H7 (cell line): ENCODE data around the gene TCERG1L. TPM values are rescaled to one million over a fixed set of nuclear protein-coding genes. Genes with fewer than 3 reads are reported as not detected.
A peak's percentile ranks its signal among the peaks of the same experiment; 100 is the strongest.

Experiments used
- DNase-seq: peaks from one replicate; pipeline ENCODE4 v3.0.0; 2012
- H3K27me3 ChIP-seq: 2 replicates; pipeline ENCODE4 v1.6.0; 2011; ENCODE audit warnings: mild to moderate bottlenecking, low read length; ENCODE audit not compliant: control insufficient read depth, insufficient read depth
- H3K36me3 ChIP-seq: replicated peaks from 2 replicates; pipeline ENCODE4 v1.5.1; 2011; ENCODE audit warnings: low read length; ENCODE audit not compliant: control insufficient read depth, insufficient read depth
- H3K4me3 ChIP-seq: 2 replicates; pipeline ENCODE4 v1.5.1; 2011; ENCODE audit warnings: low read depth, mild to moderate bottlenecking, control low read depth, low read length, moderate library complexity; ENCODE audit not compliant: insufficient read depth
- total RNA-seq: library from RNA; depleted of rRNA; stranded (reverse); fragments of >200 nt; shearing (Covaris generic); gene quantifications from 2 replicates; pipeline ENCODE4 v1.2.3, GENCODE V29; 2014

TCERG1L gene
- total RNA-seq, 1 experiment from 2014 or later, result 5.4 TPM

DNA sequence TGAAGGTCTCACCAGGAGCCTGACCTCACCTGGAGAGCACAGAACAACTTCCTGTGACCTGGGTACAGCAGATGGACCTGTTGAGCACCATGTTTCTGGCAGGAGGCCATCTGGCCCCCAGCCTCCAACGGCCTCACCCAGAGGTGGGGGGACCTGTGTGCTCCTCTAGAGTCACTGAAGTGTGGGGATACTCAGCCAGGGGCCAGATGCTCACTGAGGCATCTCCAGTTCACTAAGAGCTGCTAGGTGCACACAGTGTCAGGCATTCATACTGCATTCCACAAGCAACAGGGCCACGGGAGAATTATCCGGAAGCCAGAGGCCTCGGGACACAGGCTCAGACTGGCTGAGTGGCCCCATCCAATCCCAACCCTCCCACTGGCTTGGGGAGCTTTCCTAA is 161.4 kb downstream of the TCERG1L start:
- Histone ChIP-seq H3K4me3 (no peak overlapping the region), H3K27me3 (no peaks in the 10 kb centered on the region), H3K36me3 (no peaks in the 10 kb centered on the region)
- DNase-seq, result no peak

DNA sequence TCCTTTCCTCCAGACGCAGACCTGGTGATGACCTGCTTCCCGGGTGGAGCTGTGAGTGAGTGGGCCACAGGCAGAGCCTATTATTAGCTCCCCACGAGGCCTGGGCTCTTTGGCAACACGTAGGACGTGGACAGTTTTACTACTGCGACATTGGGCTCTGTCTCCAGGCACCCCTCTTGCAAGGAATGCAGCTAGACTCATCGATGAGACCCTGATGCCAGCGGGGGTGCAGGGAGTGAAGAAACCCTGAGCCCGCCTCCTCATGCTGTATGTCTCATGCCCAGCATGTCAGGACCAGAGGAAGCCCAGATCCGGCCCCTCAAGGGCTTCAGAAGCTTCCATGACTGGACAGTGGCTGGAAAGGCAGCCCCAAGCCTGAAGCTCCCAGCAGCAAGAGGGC is 161.9 kb downstream of the TCERG1L start:
- no peaks in the 10 kb centered on the region for H3K27me3 ChIP-seq
- no peak for DNase-seq
- no peaks in the 10 kb centered on the region for H3K36me3 ChIP-seq
- no peak overlapping the region for H3K4me3 ChIP-seq

DNA sequence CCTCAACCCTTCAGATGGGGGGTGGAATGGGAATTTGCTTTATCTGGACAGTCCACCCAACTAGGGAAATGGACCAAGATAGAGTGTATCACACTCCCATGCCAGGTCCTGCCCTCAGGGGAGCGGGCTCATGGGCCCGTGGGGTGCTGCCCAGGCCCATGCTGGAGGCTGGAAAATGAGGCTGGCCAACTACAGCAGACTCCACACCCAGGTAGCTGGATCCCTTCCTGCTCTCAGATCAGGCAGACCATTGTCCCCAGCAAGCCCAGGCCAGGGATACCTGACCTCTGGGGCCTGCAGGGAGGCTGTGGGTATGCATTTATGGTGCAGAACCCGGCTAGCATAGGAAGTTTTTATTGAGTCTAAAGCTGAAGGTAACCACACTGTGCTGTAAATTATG is 162.4 kb downstream of the TCERG1L start:
- Histone ChIP-seq H3K4me3 (no peak overlapping the region), H3K27me3 (no peaks in the 10 kb centered on the region), H3K36me3 (no peaks in the 10 kb centered on the region)
- DNase-seq, result no peak

DNA sequence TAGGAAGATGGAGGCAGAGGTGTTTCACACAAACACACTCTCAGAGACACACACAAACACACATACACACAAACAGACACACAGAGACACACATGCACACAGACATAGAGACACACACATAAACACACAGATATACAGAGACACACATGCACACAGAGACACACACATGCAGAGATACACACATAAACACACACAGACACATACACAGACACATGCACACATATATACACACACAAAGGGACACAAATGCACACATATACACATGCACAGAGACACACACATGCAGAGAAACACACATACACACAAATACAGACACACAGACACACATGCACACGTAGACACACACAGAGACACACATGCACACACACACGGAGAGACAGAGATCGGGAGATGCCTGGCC is 163.3 kb downstream of the TCERG1L start:
- no peaks in the 10 kb centered on the region for H3K27me3 ChIP-seq
- H3K36me3 ChIP-seq, result no peaks in the 10 kb centered on the region
- no peak for DNase-seq
- H3K4me3 ChIP-seq, result no peak overlapping the region

DNA sequence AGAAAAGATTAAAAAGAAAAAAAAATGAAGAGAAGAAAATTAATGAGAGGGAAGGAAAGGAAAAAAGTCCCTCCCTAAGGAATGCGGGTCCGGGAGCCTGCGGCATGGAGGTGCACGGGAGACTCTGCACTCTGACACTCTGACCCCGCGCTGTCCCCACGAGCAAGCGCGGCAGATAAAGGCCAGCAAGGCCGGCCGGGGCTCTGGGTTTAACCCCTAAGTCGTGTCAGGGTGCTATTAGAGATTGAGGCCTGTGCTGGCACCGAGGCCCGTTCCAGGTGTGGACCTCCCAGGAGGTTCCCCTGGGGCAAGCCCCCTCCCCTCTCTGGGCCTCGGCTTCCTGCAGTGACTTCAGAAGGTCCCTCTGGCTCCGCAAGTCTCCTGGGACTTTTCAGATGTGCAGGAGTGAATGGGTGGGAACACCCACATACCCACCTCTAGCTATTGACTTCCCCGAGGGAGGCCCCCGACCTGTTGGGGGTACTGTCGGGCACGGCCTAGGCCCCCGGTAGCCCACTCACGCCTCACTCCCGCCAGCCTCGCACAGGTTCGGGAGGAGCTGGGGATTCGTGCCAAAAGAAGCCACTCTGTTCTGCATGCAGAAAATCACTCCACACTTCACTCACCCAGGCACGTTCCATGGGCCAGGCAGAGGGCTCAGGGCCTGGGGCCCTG is 164.1 kb downstream of the TCERG1L start:
- no peak for DNase-seq
- Histone ChIP-seq H3K4me3 (no peak overlapping the region), H3K36me3 (no peaks in the 10 kb centered on the region), H3K27me3 (no peaks in the 10 kb centered on the region)

DNA sequence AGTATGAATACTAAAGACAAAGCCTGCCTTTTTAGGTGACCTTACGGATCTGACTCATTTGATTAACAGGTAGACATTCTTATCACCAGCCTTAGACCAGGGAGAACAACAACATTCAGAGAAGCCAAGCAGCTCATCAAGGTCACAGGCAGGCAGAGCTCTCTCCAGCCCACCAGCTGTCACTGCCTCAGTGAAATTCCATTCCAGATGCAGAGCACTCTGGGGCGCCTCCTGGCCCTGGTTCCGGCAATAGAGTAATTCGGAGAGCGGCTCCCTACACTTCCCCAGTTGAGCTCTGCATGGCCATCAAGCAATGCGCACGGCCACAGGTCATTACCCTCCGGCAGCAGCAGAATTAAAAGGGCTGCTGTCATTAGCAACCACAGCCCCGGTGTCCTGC is 164.7 kb downstream of the TCERG1L start:
- DNase-seq, result no peak
- Histone ChIP-seq H3K36me3 (no peaks in the 10 kb centered on the region), H3K4me3 (no peak overlapping the region), H3K27me3 (no peaks in the 10 kb centered on the region)

DNA sequence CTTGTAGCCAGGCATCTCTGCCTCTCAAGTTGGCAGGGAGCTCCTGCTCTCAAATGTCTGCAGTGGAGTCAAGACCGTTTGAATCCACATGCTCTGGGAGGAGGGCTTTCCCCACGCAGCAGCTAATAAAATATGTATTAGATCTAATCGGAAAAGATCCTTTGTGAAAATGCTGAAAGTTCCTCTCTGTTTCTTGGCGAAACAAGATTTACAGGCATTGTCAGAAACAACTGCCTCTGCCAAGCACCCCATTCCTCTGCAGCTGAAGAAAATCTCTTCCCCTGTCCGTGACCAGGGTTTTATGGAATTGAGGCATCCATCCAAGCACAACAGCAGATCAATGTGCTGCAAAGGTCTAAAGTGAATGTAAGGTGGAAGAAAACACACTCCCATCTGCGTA is 165.8 kb downstream of the TCERG1L start:
- no peaks in the 10 kb centered on the region for H3K27me3 ChIP-seq
- H3K36me3 ChIP-seq, result no peaks in the 10 kb centered on the region
- no peak overlapping the region for H3K4me3 ChIP-seq
- DNase-seq, result no peak

DNA sequence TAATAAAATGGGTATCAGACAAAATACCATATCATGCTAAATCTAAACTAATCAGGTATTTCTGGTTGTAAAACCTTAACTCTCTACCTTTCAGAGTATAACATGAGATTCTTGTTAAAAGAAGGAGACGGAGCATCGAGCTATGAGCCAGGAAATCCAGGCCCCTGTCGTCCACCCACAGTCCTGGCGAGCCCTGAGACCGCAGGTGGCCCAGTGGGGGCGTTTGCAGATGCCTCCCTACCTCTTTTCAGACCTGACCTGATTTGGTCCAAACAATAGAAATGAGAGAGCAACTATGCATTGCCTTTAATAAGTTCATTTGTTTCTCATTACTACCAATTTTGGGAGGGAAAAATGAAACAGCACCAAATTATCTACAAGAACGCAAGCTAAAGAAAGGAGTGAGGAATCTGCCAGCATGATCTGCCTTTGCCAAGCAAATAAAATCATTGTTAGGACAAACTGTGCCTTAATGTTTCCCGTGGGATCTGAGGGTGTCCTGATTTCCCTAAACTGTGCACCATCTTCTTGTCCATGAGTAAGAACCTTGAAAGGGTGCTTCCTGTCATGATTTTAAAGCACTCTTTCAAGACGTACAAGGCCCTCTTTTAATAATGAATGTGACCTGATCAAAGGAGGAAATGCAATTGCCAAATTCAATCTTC is 166.7 kb downstream of the TCERG1L start:
- DNase-seq, result peak; percentile 76
- Histone ChIP-seq H3K4me3 (no peak overlapping the region), H3K36me3 (no peaks in the 10 kb centered on the region), H3K27me3 (no peaks in the 10 kb centered on the region)

DNA sequence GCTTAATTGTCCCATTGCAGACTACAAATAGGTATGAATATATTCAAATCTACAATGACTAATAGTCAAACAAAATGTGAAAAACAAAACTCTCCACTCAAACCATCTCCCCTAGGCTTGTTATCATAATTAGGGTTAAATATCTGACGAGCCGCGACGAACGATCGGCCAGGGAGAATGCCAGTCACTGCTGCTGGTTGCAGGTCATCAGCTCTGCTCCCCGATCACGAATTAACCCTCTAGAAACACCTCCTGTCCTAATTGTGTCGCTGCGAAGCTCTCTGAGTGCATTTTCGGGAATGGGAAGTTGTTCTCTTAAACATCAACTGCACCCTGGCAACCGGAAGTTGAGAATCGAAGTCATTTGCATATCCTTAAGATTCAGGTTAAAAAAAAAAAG is 167.3 kb downstream of the TCERG1L start:
- Histone ChIP-seq H3K4me3 (no peak overlapping the region), H3K27me3 (no peaks in the 10 kb centered on the region), H3K36me3 (no peaks in the 10 kb centered on the region)
- DNase-seq, result no peak

DNA sequence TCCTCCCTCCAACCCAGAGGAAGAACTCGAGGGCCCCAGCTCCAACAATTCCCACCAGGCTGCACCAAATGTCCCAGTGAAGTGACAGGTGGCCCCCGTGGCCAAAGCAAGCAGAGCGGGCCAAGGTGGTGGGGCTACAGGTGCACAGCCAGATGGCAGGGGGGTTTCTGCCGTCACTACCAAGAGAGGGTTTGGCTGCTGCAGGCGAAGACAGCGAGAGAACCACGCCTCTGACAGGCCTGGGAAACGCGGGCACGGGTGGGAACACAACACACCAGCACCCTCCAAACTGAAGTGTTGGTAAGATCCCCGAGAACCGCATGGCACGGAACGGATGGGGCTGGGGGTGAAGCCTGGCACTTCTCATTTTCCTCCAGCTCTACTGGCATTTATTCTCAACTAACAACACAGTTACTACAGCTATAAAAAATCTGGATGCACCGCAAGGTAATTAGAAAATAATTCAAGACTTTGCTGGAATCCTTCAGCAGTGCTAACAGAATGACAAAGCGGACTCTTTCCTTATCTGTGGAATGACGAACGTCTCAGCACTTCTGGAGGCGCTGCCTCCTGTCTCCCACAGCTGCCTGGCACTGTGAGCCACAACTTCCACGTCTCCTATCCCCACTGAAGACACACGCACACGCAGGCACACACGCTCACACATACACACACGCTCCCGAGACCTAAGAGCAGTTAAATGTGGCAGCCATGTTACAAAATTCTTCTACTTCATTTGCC is 167.9 kb downstream of the TCERG1L start:
- no peak for DNase-seq

DNA sequence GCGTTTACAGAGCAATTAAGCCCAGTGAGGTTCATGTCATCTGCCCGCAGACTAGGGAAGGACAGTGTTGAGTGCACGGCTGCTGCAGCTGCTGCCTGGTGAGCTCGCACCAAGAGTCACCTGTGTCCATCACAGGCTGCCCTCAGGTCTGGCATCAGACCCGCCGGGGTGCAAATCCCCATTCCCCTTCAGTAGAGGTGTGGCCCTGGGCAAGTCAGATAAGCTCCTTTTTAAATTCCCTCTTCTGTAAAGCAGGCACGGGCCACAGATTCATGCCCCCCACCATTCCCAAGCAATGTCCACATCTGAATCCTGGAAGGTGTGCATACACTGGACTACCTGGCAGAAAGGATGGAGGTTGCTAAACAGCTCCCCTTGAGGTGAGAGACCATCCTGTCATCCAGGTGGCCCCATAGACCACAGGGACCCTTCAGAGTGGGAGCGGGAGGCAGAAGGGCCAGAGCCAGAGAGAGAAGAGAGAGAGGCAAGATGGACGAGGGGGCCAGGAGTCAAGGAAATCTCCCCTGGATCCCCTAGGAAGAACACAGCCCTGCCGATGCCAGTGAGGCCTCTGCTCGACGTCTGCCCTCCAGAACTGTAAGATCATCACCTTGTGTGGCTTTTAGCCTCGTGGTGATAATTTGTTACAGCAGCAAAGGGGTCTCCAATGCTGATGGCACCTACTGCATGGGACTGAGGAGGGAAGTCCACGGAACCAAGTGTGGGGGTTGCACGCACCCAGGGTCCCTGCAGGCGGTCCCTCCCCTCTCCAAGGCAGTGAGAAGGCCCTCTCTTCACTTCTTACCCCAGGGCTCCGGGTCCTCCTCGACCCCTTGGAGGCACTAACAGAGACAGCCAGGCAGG is 168.8 kb downstream of the TCERG1L start:
- no peaks in the 10 kb centered on the region for H3K36me3 ChIP-seq
- H3K27me3 ChIP-seq, result no peaks in the 10 kb centered on the region
- H3K4me3 ChIP-seq, result no peak overlapping the region
- DNase-seq, result peak; percentile 82

More for the DNA sequence above, 167.9 kb downstream of the TCERG1L start:
- H3K4me3 ChIP-seq, result no peak overlapping the region
- H3K36me3 ChIP-seq, result no peaks in the 10 kb centered on the region
- H3K27me3 ChIP-seq, result no peaks in the 10 kb centered on the region

DNA sequence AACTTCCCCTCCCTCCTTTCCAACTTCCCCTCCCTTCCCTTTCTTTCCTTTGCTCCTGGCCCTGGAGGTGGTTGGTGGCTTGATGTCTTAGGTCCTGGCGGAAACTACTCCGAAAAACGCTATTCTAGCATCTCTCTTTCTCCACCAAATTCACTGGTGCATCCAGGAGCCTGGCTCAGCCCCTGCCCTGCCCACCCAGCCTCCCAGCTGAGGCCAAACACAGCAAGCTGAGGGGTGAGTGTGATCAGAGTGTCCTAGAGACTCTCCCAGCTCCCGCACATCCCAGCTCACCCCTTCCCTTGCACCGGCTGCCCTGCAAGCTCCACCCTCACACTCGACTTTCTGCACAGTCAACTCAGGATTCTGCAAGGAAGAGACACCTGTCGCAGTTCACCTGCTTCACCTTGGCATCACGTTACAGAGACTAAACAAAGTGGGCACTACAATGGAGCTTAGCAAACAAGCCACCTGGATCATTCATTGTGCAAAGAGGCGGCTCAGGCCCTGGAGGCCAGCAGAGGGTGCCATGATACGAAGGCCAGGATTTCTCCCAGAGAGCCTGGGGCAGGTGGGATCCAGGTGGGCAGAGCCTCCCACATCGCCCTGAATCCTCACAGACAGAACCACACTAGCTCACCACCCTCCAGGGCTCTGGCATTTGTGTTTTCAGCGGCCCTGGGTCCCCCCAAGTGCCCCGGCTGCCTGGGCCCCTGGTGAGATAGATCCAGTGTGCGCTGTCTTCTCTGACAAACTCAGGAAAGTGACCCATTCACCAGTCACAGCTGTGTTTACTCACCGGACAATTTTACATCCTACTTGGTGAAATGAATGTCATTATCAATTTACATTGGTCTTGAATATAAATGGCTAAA is 169.6 kb downstream of the TCERG1L start:
- H3K4me3 ChIP-seq, result no peak overlapping the region
- no peaks in the 10 kb centered on the region for H3K36me3 ChIP-seq
- no peaks in the 10 kb centered on the region for H3K27me3 ChIP-seq
- peak; percentile 78 for DNase-seq

DNA sequence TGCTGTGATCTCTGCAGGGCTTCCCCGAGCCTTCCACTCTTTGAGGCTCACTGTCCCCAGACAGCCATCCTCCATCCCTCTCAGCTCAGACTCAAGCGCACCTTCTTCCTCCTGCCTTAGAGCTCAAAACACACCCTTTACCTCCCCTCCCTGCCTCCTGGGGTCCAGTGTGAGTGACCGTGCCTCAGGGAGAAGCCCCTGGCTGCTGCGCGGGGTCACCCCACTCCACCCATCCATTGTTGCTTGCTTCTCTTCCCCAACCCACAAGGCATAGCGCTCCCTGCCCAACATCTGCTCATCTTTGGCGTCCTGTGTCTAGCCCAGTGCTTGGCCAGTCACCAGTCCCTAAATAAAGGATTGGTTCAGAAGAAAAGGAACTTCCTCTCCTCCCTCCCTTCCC is 170.3 kb downstream of the TCERG1L start:
- no peaks in the 10 kb centered on the region for H3K27me3 ChIP-seq
- no peaks in the 10 kb centered on the region for H3K36me3 ChIP-seq
- DNase-seq, result no peak
- H3K4me3 ChIP-seq, result no peak overlapping the region

DNA sequence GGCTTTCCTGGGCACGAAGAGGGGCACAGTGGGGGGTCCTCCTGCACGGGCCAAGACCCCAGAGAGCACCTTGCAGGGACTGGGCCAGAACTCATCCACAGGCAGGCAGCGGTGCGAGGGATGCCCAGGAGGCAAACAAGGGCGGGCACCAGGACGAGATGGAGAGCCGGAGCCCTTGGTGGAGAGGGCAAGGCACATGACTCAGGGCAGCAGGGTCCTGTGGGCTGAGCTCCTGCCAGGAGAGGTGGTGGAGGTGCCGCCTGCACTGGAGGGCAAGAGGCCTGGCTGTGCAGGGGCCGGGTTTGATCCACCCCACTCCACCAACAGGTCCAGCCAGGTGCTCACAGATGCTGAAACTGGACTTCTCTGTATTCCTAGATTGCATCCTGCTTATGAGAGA is 170.9 kb downstream of the TCERG1L start:
- Histone ChIP-seq H3K36me3 (no peaks in the 10 kb centered on the region), H3K4me3 (no peak overlapping the region), H3K27me3 (no peaks in the 10 kb centered on the region)
- DNase-seq, result no peak
